Measurements from ENCODE around the gene NRP1. TPM values are rescaled to one million over a fixed set of nuclear protein-coding genes. Genes with fewer than 3 reads are reported as not detected.

Gene NRP1
- total and polyA plus RNA-seq, 4 donors: 14.6 to 55.6 (median 37.8) TPM

GRCh38 chr10:33238643-33239042, 95.8 kb downstream of the NRP1 start:
- no peak for DNase-seq (ENCODE audit: low spot score)
- Histone ChIP-seq H3K4me3 (ENCODE audit: low read depth in 1 of 3, low read length in 3 of 3) (no peak overlapping the region), H3K27ac (ENCODE audit: low read depth in 1 of 2, low read length in 2 of 2) (no peak overlapping the region), H3K9ac (ENCODE audit: low read depth in 1 of 2, low read length in 2 of 2) (no peak overlapping the region), H3K27me3 (ENCODE audit: control insufficient read depth in 4 of 4, insufficient read depth in 4 of 4, low read length in 3 of 4) (no peaks in the 10 kb centered on the region), H3K36me3 (ENCODE audit: control insufficient read depth in 4 of 4, insufficient read depth in 3 of 4, low read depth in 1 of 4, low read length in 3 of 4) (peaks cover 0 to 12% (median 3%) of the 10 kb centered on the region in 4 donors), H3K4me1 (ENCODE audit: control insufficient read depth in 4 of 4, insufficient read depth in 4 of 4, low read length in 3 of 4) (no peaks in the 10 kb centered on the region), H3K9me3 (ENCODE audit: control insufficient read depth in 4 of 4, low read length in 3 of 4) (no peaks in the 10 kb centered on the region)
- no peak for TF ChIP-seq MAX (IDR thresholded peaks at IDR 0.05)
- TF ChIP-seq TAF1 (conservative IDR thresholded peaks at IDR 0.05): no peak
- TF ChIP-seq RAD21 (IDR thresholded peaks at IDR 0.05): no peak
- no peak for TF ChIP-seq ATF3 (IDR thresholded peaks at IDR 0.05)
- TF ChIP-seq HNF4A (conservative IDR thresholded peaks at IDR 0.05): no peak
- TF ChIP-seq REST (IDR thresholded peaks at IDR 0.05): no peak
- 96% methylated on average over 3 of the region's 3 CpGs for WGBS

GRCh38 chr10:33237736-33238624, 96.5 kb downstream of the NRP1 start:
- H3K9me3 ChIP-seq (ENCODE audit: control insufficient read depth in 4 of 4, low read length in 3 of 4): no peaks in the 10 kb centered on the region
- 92% methylated on average over 8 of the region's 8 CpGs for WGBS
- H3K36me3 ChIP-seq (ENCODE audit: control insufficient read depth in 4 of 4, insufficient read depth in 3 of 4, low read depth in 1 of 4, low read length in 3 of 4): peaks cover 0 to 12% (median 3%) of the 10 kb centered on the region in 4 donors
- no peaks in the 10 kb centered on the region for H3K27me3 ChIP-seq (ENCODE audit: control insufficient read depth in 4 of 4, insufficient read depth in 4 of 4, low read length in 3 of 4)
- no peak overlapping the region for H3K9ac ChIP-seq (ENCODE audit: low read depth in 1 of 2, low read length in 2 of 2)
- no peaks in the 10 kb centered on the region for H3K4me1 ChIP-seq (ENCODE audit: control insufficient read depth in 4 of 4, insufficient read depth in 4 of 4, low read length in 3 of 4)
- no peak overlapping the region for H3K27ac ChIP-seq (ENCODE audit: low read depth in 1 of 2, low read length in 2 of 2)
- no peak for DNase-seq (ENCODE audit: low spot score)
- TF ChIP-seq ATF3 (IDR thresholded peaks at IDR 0.05) (no peak), SP1 (IDR thresholded peaks at IDR 0.05) (no peak), YY1 (IDR thresholded peaks at IDR 0.05) (no peak), ZBTB33 (IDR thresholded peaks at IDR 0.05) (no peak), FOXA1 (IDR thresholded peaks at IDR 0.05) (no peak), RXRA (IDR thresholded peaks at IDR 0.05) (no peak), EGR1 (IDR thresholded peaks at IDR 0.05; ENCODE audit: low read depth in 2 of 2) (no peak), MAX (IDR thresholded peaks at IDR 0.05) (no peak)
- H3K4me3 ChIP-seq (ENCODE audit: low read depth in 1 of 3, low read length in 3 of 3): no peak overlapping the region
